Mucosa of rectum (tissue), 2 donors: ENCODE results near the gene GSE1.
A peak's percentile ranks its signal among the peaks of the same experiment; 100 is the strongest.

ENCODE experiments used
- H3K27ac ChIP-seq, 2 donors: one replicate each; pipeline ENCODE4 v1.7.0; 2013; ENCODE audit warnings: inconsistent platforms in 2 of 2, low read depth in 2 of 2, low read length in 2 of 2
- H3K27me3 ChIP-seq, 2 donors: one replicate each; pipeline ENCODE4 v1.7.0; 2013; ENCODE audit warnings: low read length in 2 of 2; ENCODE audit not compliant: control insufficient read depth in 2 of 2, insufficient read depth in 2 of 2
- H3K36me3 ChIP-seq, 2 donors: one replicate each; pipeline ENCODE4 v1.7.0; 2013; ENCODE audit warnings: low read length in 2 of 2; ENCODE audit not compliant: control insufficient read depth in 2 of 2, insufficient read depth in 2 of 2
- H3K4me1 ChIP-seq, 2 donors: one replicate each; pipeline ENCODE4 v1.7.0; 2013; ENCODE audit warnings: low read length in 2 of 2, mild to moderate bottlenecking in 1 of 2; ENCODE audit not compliant: control insufficient read depth in 2 of 2, insufficient read depth in 2 of 2
- H3K4me3 ChIP-seq, 2 donors: one replicate each; pipeline ENCODE4 v1.7.0; 2013; ENCODE audit warnings: low read length in 2 of 2
- H3K9ac ChIP-seq, 2 donors: one replicate each; pipeline ENCODE4 v1.7.0; 2013; ENCODE audit warnings: low read length in 2 of 2, low read depth in 1 of 2, mild to moderate bottlenecking in 1 of 2
- H3K9me3 ChIP-seq, 2 donors: one replicate each; pipeline ENCODE4 v1.7.0; 2013; ENCODE audit warnings: low read length in 2 of 2; ENCODE audit not compliant: control insufficient read depth in 2 of 2
- donor health status: healthy.
- donor health status: Normal muscosa, but diverticular disease.

Gene GSE1

GRCh38 chr16:85618521-85618920 lies 5.4 kb downstream of the GSE1 start:
- Histone ChIP-seq H3K9me3 (no peaks in the 10 kb centered on the region), H3K9ac (no peak overlapping the region), H3K27ac (no peak overlapping the region), H3K36me3 (peaks cover 5 to 12% of the 10 kb centered on the region in 2 donors), H3K4me3 (no peak overlapping the region), H3K27me3 (no peaks in the 10 kb centered on the region), H3K4me1 (peaks cover 49 to 56% of the 10 kb centered on the region in 2 donors)

- Histone ChIP-seq H3K27me3 (no peaks in the 10 kb centered on the region), H3K4me1 (peaks cover 49 to 56% of the 10 kb centered on the region in 2 donors), H3K27ac (no peak overlapping the region)
Measured at GRCh38 chr16:85619101-85619891, 6.2 kb downstream of the GSE1 start.

DNA sequence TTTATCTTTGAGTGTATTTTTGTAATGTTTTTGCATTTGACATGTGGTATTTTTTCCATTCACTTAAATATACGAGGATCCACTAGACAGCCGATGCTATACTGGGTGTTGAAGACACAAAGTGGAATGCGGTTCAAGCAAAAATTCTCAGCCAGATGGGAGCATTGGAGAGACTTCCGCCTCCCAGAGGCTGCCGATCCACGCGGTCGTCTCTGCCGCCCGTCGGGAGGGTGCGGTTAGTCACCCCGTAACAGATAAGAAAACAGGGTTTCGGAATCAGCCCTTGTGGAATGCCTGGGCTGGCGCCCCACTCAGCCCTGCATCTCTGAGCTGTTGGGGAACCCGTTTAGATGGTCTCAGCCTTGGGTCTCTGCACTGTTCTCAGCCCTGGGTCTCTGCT lies 7.3 kb downstream of the GSE1 start:
- no peak overlapping the region for H3K27ac ChIP-seq
- no peaks in the 10 kb centered on the region for H3K9me3 ChIP-seq
- H3K9ac ChIP-seq, result no peak overlapping the region
- H3K4me3 ChIP-seq, result no peak overlapping the region
- peaks cover 5 to 12% of the 10 kb centered on the region in 2 donors for H3K36me3 ChIP-seq
- no peaks in the 10 kb centered on the region for H3K27me3 ChIP-seq
- H3K4me1 ChIP-seq, result peaks cover 38 to 50% of the 10 kb centered on the region in 2 donors

More at GRCh38 chr16:85619101-85619891, 6.2 kb downstream of the GSE1 start:
- Histone ChIP-seq H3K9ac (no peak overlapping the region), H3K9me3 (no peaks in the 10 kb centered on the region), H3K4me3 (no peak overlapping the region), H3K36me3 (peaks cover 5 to 12% of the 10 kb centered on the region in 2 donors)

DNA sequence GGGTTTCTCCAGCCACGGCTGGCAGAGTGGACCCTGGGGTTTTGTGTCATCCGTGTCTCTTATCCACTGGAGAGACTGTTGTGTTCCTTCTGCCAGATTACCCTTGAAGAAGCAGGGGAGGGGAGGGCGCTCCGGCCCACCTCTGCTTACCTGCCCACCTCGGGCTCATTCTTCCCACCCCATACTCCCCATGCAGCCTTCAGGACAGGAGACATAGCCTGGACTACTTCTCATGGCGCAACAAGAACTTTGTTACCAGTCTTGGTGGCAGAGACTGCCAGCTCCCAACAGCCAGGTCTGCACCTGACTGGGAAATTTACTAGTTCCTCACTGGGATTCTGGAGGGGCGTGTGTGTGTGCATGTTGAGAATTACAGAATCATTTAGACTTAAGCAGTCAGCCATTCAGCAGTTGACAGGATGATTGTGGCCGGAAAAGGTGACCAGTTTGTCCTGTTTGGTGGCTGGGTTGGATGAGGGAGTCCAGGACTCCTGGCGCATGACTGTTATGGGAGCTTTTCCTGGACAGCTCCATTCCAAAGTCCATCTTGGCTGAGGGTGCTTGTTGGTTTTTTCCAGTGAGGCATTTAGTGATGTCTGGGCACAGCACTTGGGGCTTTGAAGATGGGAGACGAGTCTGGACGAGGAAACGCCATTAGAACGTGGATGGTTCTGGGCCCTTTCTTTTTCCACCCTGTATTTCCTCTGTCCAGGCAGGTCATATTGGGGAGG lies 8.7 kb downstream of the GSE1 start:
- H3K27ac ChIP-seq, result peak overlapping the region; percentile 57 to 74
- no peaks in the 10 kb centered on the region for H3K9me3 ChIP-seq
- H3K27me3 ChIP-seq, result no peaks in the 10 kb centered on the region
- H3K36me3 ChIP-seq, result peaks cover 5 to 11% of the 10 kb centered on the region in 2 donors
- no peak overlapping the region for H3K9ac ChIP-seq
- H3K4me3 ChIP-seq, result no peak overlapping the region
- peaks cover 23 to 35% of the 10 kb centered on the region in 2 donors for H3K4me1 ChIP-seq

GRCh38 chr16:85622683-85623082 lies 9.6 kb downstream of the GSE1 start:
- no peak overlapping the region for H3K4me3 ChIP-seq
- peaks cover 16 to 31% of the 10 kb centered on the region in 2 donors for H3K4me1 ChIP-seq
- H3K27ac ChIP-seq, result no peak overlapping the region

GRCh38 chr16:85623250-85623649 lies 10.1 kb downstream of the GSE1 start:
- Histone ChIP-seq H3K4me1 (peaks cover 14 to 26% of the 10 kb centered on the region in 2 donors), H3K27ac (no peak overlapping the region), H3K27me3 (no peaks in the 10 kb centered on the region), H3K9me3 (no peaks in the 10 kb centered on the region), H3K9ac (no peak overlapping the region), H3K4me3 (no peak overlapping the region), H3K36me3 (peaks cover under 1 to 6% of the 10 kb centered on the region in 2 donors)

More at GRCh38 chr16:85622683-85623082, 9.6 kb downstream of the GSE1 start:
- Histone ChIP-seq H3K36me3 (peaks cover 5 to 11% of the 10 kb centered on the region in 2 donors), H3K27me3 (no peaks in the 10 kb centered on the region), H3K9ac (no peak overlapping the region), H3K9me3 (no peaks in the 10 kb centered on the region)

DNA sequence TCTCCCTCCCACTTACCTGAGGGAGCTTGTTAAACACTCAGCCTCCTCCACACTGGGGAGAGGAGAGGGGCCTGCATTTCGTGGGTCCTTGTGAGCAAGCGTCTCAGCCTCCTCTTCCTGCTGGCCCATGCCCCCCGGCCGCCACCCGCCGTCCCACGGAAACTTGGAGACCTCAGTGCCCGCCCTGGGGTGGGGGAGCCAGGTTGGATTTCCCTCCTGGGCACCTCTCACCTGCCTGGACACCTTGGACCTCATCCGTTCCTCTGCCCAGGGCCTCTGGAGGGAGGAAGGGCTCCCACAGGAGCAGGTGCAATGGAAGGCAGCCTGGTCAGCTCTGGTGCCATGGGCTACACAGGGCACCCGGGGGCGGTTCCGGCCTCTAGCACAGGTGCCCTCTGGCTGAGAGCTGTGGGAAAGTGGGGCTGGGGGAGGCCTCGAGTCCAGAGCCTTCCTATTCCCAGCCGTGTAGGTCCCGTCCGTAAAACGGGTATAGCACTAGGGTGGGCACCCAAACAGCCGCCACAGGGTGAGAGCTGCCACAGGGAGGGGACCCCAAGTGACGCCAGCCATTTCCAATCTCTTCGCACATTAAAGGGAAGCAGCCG lies 11.0 kb downstream of the GSE1 start:
- no peak overlapping the region for H3K9ac ChIP-seq
- peaks cover 14 to 25% of the 10 kb centered on the region in 2 donors for H3K4me1 ChIP-seq
- H3K36me3 ChIP-seq, result peaks cover 0 to 6% of the 10 kb centered on the region in 2 donors
- H3K27me3 ChIP-seq, result no peaks in the 10 kb centered on the region
- H3K4me3 ChIP-seq, result no peak overlapping the region
- H3K27ac ChIP-seq, result no peak overlapping the region
- H3K9me3 ChIP-seq, result no peaks in the 10 kb centered on the region

GRCh38 chr16:85624646-85625045 lies 11.5 kb downstream of the GSE1 start:
- Histone ChIP-seq H3K27me3 (no peaks in the 10 kb centered on the region), H3K9ac (no peak overlapping the region), H3K4me3 (no peak overlapping the region), H3K4me1 (peaks cover 14 to 25% of the 10 kb centered on the region in 2 donors), H3K9me3 (no peaks in the 10 kb centered on the region), H3K27ac (no peak overlapping the region), H3K36me3 (peaks cover 0 to 6% of the 10 kb centered on the region in 2 donors)

- H3K27me3 ChIP-seq, result no peaks in the 10 kb centered on the region
- no peaks in the 10 kb centered on the region for H3K9me3 ChIP-seq
- H3K4me1 ChIP-seq, result peaks cover 14 to 25% of the 10 kb centered on the region in 2 donors
Measured at GRCh38 chr16:85625053-85625452, 11.9 kb downstream of the GSE1 start.

More at GRCh38 chr16:85625053-85625452, 11.9 kb downstream of the GSE1 start:
- Histone ChIP-seq H3K36me3 (peaks cover 0 to 6% of the 10 kb centered on the region in 2 donors), H3K27ac (no peak overlapping the region), H3K9ac (no peak overlapping the region), H3K4me3 (no peak overlapping the region)
